Activated CD8-positive, alpha-beta memory T cell treated with anti-CD3 and anti-CD28 coated beads, Interleukin-2, amount 50 U/mL, for 48 hours (primary cell): ENCODE results near the gene WDR83.

Experiments used
- DNase-seq: peaks from one replicate; pipeline ENCODE4 v3.0.0-alpha.2; 2020

WDR83 gene

DNA sequence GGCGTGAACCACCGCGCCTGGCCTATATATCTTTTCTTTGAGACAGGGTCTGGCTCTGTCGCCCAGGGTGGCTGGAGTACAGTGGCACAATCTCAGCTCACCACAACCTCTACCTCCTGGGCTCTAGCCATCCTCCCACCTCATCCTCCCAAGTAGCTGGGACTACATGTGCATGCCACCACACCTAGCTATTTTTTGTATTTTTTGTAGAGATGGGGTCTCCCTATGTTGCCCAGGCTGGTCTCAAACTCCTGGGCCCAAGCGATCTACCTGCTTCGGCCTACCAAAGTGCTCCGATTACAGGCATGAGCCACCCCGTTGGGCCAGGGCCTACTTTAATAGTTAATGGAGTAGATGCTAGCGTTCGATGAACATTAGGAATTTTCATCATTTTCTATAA, 53.7 kb downstream of the WDR83 start:
- no peak for DNase-seq

DNA sequence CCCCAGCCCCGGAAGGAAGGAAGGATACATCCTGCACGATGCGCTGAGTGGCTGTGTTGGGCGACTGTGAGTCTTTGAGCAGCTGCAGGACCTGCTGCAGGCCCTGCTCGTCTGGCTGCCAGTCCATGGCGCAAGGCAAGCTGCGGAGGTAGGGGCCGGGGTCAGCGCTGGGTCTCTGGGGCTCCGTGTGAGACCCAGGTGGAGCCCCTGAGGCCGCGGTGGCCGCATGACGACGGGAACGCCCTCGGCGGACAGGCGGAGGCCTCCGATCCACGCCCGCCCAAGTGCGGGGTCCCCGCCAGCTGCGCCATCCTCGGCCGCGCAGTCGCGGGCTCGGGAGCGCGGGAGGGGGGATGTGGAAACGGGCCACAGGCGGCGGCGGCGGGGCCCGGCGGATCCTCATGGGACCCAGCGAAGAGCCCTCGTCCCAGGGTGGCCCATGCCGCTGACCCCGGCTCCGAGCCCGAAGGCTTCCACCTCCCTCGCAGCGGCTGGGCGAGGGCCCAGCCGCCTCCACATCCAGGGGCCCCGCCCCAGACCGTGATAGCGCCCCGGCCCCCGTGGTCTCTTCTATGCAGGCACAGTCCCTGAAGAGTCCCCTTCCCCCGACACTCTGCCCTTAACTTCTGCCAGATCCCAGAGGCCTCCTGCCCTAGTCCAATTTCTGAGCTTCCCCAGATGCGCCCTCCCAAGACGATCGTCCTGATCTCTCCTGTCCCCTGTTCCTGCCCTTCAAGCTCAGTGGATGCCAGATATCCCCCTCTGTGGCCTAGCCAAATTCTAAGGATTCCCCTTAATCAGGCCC, 54.4 kb downstream of the WDR83 start:
- no peak for DNase-seq

DNA sequence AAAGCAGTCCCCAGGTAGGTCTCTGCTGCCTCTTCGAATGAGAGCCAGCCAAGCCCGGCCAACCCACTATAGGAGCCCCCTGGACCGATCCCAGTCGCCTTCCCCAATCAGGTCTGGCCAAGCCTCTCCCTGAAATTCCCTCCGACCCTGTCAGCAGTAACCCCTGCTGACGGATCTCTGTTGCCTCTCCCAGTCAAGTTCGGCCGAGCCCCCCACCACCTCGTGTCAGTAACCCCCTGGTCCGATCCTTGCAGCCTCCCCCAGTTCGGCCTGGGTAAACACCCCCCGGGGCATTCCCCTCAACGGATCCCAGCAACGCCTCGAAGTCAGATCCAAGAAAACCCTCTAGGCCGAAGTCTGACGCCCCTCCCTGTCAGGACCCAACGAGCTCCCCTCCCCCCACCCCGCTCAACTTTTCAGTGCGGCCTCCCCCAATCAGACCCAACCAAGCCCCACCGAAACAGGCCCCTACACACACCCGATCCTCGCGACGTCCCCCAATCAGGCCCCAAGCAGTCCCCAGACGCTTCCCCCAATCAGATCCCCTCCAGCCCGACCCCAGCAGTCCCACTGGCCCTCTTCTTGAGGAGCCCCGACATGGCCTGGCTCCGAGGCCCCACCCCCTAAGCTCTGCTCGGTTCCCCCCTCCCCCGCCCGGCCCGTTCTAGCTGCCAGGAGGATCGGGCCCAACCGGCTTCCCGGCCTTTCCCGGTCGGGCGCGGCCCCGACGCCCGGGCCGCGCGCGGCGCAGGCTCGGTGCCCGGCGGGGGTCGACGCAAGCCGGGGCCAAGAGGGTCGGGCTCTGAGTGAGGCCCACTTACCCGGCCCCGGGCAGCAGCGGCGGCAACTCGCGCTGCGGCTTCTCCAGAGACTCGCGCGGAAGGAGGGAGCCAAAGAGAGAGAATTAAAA, 55.3 kb downstream of the WDR83 start:
- peak; percentile 82 for DNase-seq

DNA sequence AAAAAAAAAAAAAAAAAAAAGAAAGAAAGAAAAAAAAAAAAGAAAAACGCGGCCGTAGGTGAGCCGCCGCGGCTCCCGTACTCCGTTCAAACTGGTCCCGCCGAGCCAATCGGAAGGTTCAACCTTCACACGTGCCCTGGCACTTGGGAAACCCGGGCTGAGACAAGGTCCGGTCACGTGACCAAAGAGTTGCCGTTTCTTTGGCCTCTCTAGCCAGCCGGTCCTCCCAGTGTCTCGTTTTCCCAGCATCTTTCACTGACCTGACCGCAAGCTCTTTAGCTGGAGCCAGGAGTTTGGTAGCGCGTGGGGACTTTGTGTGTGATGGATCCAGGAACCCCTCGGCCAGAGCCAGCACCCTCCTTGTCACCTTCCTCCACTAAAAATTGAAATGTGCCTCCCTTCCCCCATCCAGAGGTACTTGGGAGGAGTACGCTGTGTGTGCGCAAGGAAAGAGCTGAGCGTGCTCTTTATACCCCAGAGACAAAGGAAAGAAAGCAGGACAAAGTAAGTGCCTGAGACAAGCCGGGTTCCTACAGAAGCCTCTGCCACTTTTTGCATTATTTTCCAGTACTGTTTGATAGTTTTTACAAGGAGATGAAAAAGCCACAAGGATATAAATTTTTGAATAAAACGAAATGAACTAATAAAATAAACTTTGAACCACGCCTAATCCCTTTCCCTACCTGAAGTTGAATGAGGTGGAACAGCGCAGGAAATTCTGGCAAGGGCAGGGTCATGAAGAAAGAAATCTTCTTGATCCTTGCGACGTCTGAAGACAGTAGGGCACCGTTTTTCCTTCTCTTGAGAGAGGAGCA, 56.2 kb downstream of the WDR83 start:
- peak; percentile 92 for DNase-seq

DNA sequence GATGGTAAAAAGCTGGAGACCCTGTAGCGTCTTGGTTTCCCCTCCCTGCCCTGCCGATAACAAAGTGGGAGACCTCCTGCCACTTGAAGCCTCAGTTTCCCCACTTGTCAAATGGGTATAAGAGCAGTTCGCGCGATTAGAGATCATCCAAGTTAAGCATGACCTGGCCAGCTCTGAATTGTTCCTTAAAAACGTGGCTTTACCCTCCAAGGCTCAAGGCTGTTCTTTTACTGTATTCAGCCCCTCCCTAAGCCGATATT, 56.7 kb downstream of the WDR83 start:
- DNase-seq: no peak

DNA sequence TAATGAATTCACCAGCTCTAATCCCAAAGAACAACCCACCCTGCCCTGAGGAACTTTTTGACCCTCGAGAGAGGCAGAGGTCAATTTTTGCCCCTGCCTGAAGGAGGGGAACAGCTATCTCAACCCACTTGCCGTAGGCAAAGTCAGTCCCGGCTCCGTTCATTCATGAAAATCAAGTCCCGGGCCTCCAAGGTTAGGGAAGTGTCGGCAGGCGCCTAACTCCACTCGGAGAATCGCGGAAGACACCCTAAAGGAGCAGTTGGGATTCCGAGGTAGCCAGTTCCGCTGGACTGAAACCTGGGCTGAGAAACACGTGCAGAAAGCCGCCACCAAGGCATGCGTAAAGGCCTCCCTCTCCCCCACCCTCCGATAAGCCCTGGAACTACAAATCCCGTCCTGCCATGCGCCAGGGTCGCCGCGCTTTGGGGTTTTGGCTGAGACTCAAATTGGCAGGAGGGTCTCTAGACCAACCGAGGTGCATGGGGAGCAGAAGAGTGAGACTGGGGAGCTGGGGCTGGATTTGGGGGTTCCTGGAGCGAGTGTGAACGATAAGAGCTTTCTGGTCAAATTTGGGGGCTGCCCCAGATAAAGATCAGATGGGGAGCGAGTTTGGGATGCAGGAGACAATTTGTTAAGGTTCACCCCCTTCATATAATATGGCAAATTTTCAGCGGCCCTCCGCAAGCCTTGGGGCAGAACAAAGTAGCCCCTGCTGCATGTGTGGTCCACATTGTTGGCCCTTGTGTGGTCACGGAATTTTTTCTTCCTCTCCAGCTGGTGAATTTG, 57.2 kb downstream of the WDR83 start, which contains the start of gene TNPO2:
TNPO2 (minus strand) TSS at position 292 of the 786 bp plus-strand sequence. CDS start 2,955 bp downstream, outside the sequence.
- DNase-seq: peak; percentile 88
